ENCODE measurements around the gene CYB5R4. TPM values are rescaled to one million over a fixed set of nuclear protein-coding genes. Genes with fewer than 3 reads are reported as not detected.

Gene CYB5R4
- 7.4 TPM for total RNA-seq

GRCh38 chr6:83859410-83860358, at the start of gene CYB5R4:
CYB5R4 (plus strand) TSS chr6:83859689; CDS start chr6:83859783, 94 bp downstream.

DNA sequence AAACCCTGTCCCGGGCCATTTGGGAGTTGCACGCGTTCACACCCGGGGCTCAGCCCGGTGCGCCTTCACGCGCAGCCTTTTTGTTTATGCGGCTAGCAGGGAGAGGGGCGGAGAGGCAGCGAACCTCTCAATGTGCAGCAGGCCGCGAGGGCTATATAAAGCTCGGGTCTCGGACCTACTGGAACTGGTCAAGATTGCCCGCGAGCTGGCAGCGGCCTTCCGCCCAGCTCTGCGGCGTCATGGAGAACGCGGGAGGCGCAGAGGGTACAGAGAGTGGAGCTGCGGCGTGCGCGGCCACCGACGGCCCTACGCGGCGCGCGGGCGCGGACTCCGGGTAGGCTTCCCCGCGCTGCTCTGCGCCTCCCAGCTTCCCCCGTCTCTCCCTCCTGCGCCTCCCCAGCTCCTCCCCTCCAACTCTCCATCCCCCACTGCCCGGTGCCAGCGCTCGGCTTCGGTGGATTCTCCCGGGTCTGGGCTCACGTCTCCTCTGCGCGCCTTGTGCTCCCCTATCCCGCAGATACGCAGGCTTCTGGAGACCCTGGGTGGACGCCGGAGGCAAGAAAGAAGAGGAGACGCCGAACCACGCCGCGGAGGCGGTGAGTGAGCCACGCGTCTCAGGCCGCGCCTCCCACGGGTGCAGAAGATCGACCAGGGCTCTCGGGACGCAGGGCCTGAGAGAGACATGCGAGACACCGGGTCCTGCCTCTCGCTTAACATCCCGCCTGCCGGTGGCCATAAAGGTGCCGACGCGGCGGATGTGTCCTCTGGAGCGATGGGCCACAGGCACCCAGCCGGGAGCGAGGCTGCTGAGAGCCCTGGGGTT, 6.1 kb upstream of the CYB5R4 start, which contains the start of gene RIPPLY2:
RIPPLY2 (plus strand) TSS at position 183 of the 823 bp plus-strand sequence; CDS start at position 240, 57 bp downstream.

Other genes with a start within 250 kb of the CYB5R4 start
- 179 TPM for gene SNAP91, start 150.6 kb upstream of the CYB5R4 start, total RNA-seq
- 7.8 TPM for gene RIPPLY2, start 6.3 kb upstream of the CYB5R4 start, total RNA-seq
- 30.4 TPM for gene MRAP2, start 174.1 kb downstream of the CYB5R4 start, total RNA-seq